NCI-H1048 (cell line): ENCODE measurements around the gene BBX.
"Not testable (repeated sequence)": the region's sequence is repeated elsewhere in the genome, so short reads cannot be mapped to it uniquely, and the experiment has no call there.

Experiments used
- DNase-seq: peaks from one replicate; lab custom pipeline; 2025; lab: John Stamatoyannopoulos, UW

The BBX gene

GRCh38 chr3:107543666-107544065, 20.9 kb downstream of the BBX start:
- no peak for DNase-seq

- DNase-seq, result no peak
Measured at GRCh38 chr3:107545680-107546120, 22.9 kb downstream of the BBX start.

GRCh38 chr3:107548601-107549000, 25.8 kb downstream of the BBX start:
- DNase-seq, result no peak

GRCh38 chr3:107555359-107555758, 32.6 kb downstream of the BBX start:
- DNase-seq, result no peak

GRCh38 chr3:107557743-107558142, 35.0 kb downstream of the BBX start:
- DNase-seq, result no peak

GRCh38 chr3:107560166-107560565, 37.4 kb downstream of the BBX start:
- DNase-seq, result no peak

GRCh38 chr3:107561980-107562379, 39.2 kb downstream of the BBX start:
- no peak for DNase-seq

- DNase-seq, result no peak
Measured at GRCh38 chr3:107562969-107563529, 40.3 kb downstream of the BBX start.

GRCh38 chr3:107565244-107565643, 42.5 kb downstream of the BBX start:
- DNase-seq, result not testable (repeated sequence)

GRCh38 chr3:107571089-107571488, 48.3 kb downstream of the BBX start:
- DNase-seq, result not testable (repeated sequence)

- not testable (repeated sequence) for DNase-seq
Measured at GRCh38 chr3:107571492-107571891, 48.7 kb downstream of the BBX start.

GRCh38 chr3:107574650-107575049, 51.9 kb downstream of the BBX start:
- no peak for DNase-seq

- no peak for DNase-seq
Measured at GRCh38 chr3:107578091-107578490, 55.3 kb downstream of the BBX start.

GRCh38 chr3:107578523-107578922, 55.8 kb downstream of the BBX start:
- no peak for DNase-seq

GRCh38 chr3:107579371-107579770, 56.6 kb downstream of the BBX start:
- no peak for DNase-seq

- no peak for DNase-seq
Measured at GRCh38 chr3:107581230-107581629, 58.5 kb downstream of the BBX start.

- no peak for DNase-seq
Measured at GRCh38 chr3:107588217-107588616, 65.5 kb downstream of the BBX start.

- DNase-seq, result no peak
Measured at GRCh38 chr3:107589454-107589853, 66.7 kb downstream of the BBX start.

- no peak for DNase-seq
Measured at GRCh38 chr3:107590786-107591185, 68.0 kb downstream of the BBX start.

- DNase-seq, result no peak
Measured at GRCh38 chr3:107592073-107592472, 69.3 kb downstream of the BBX start.

- no peak for DNase-seq
Measured at GRCh38 chr3:107594870-107595269, 72.1 kb downstream of the BBX start.

GRCh38 chr3:107596639-107597038, 73.9 kb downstream of the BBX start:
- DNase-seq, result no peak

- no peak for DNase-seq
Measured at GRCh38 chr3:107598926-107599771, 76.4 kb downstream of the BBX start.

- DNase-seq, result no peak
Measured at GRCh38 chr3:107599772-107600145, 77.0 kb downstream of the BBX start.
